Measurements from ENCODE around the gene LRMDA. TPM values are rescaled to one million over a fixed set of nuclear protein-coding genes. Genes with fewer than 3 reads are reported as not detected.

The LRMDA gene
- total RNA-seq, 5 donors from 2014 or later (not counting 1 experiment from before 2014, with no cell fraction given) = 0.30 to 1.2 TPM; not detected in 3

DNA sequence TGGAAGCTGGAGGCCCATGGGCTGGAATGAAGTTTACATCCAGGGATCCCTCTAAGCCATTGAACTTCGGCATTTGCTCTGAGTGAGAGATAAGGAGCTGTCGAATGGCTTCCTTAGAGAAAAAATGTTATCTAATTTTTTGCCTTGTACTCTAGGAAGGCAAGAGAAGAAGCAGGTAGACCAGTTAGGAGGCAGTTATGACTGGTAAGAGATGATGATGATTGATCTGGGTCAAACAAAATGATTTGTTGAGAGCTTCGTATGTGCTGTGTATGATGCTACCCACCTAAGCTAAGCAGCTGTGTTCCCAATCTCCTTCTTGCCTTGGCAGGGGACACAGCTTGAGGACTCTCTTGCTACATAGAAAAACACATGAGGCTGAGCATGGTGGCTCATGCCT is 370.2 kb downstream of the LRMDA start:
- Mint-ChIP-seq H3K9me3 (peaks cover 4 to 9% (median 6%) of the 10 kb centered on the region in 3 donors), H3K4me3 (no peak overlapping the region), H3K27ac (no peak overlapping the region), H3K4me1 (no peaks in the 10 kb centered on the region), H3K36me3 (no peaks in the 10 kb centered on the region), H3K27me3 (peaks cover 16 to 23% of the 10 kb centered on the region in 2 donors)
- WGBS (ENCODE audit: insufficient coverage) = 79% methylated on average over 3 of the region's 3 CpGs
- no peaks in the 10 kb centered on the region for H3K4me1 ChIP-seq (ENCODE audit: control insufficient read depth in 1 of 2, extremely low read depth in 1 of 2, insufficient read depth in 2 of 2, low read length in 2 of 2)
- H3K4me3 ChIP-seq (ENCODE audit: control insufficient read depth in 1 of 2, extremely low read depth in 1 of 2, low read length in 1 of 2) = no peak overlapping the region
- DNase-seq (no peak), ATAC-seq (replicated peaks in 1 of 4) (no peak)
- no peaks in the 10 kb centered on the region for H3K36me3 ChIP-seq (ENCODE audit: control insufficient read depth in 2 of 2, extremely low read depth in 1 of 2, insufficient read depth in 1 of 2, low read length in 1 of 2)
- H3K9me3 ChIP-seq = no peaks in the 10 kb centered on the region
- H3K27me3 ChIP-seq (replicated peaks in 1 of 2; ENCODE audit: control insufficient read depth in 2 of 2, extremely low read depth in 1 of 2, insufficient read depth in 2 of 2, low read length in 1 of 2) = peaks cover 0 to 4% of the 10 kb centered on the region in 2 experiments
- POLR2A ChIA-PET = no interaction called here
- CTCF ChIA-PET = no interaction called here
- no peak overlapping the region for H3K27ac ChIP-seq (ENCODE audit: low read length)

GRCh38 chr10:75803121-75803520 is 371.7 kb downstream of the LRMDA start:
- DNase-seq = no peak
- Mint-ChIP-seq H3K4me3 (no peak overlapping the region), H3K36me3 (no peaks in the 10 kb centered on the region), H3K27ac (no peak overlapping the region), H3K4me1 (no peaks in the 10 kb centered on the region), H3K27me3 (peaks cover 20 to 24% of the 10 kb centered on the region in 2 donors), H3K9me3 (peaks cover 0 to 4% (median 4%) of the 10 kb centered on the region in 3 donors)
- no peaks in the 10 kb centered on the region for H3K36me3 ChIP-seq (ENCODE audit: control insufficient read depth in 2 of 2, extremely low read depth in 1 of 2, insufficient read depth in 1 of 2, low read length in 1 of 2)
- H3K4me1 ChIP-seq (ENCODE audit: control insufficient read depth in 1 of 2, extremely low read depth in 1 of 2, insufficient read depth in 2 of 2, low read length in 2 of 2) = no peaks in the 10 kb centered on the region
- no peak overlapping the region for H3K27ac ChIP-seq (ENCODE audit: low read length)
- no peaks in the 10 kb centered on the region for H3K9me3 ChIP-seq
- WGBS (ENCODE audit: insufficient coverage) = 81% methylated on average over 3 of the region's 3 CpGs
- no peak for ATAC-seq (replicated peaks in 1 of 4)
- H3K27me3 ChIP-seq (replicated peaks in 1 of 2; ENCODE audit: control insufficient read depth in 2 of 2, extremely low read depth in 1 of 2, insufficient read depth in 2 of 2, low read length in 1 of 2) = peaks cover 0 to 7% of the 10 kb centered on the region in 2 experiments
- POLR2A ChIA-PET = no interaction called here
- CTCF ChIA-PET = no interaction called here
- no peak overlapping the region for H3K4me3 ChIP-seq (ENCODE audit: control insufficient read depth in 1 of 2, extremely low read depth in 1 of 2, low read length in 1 of 2)

DNA sequence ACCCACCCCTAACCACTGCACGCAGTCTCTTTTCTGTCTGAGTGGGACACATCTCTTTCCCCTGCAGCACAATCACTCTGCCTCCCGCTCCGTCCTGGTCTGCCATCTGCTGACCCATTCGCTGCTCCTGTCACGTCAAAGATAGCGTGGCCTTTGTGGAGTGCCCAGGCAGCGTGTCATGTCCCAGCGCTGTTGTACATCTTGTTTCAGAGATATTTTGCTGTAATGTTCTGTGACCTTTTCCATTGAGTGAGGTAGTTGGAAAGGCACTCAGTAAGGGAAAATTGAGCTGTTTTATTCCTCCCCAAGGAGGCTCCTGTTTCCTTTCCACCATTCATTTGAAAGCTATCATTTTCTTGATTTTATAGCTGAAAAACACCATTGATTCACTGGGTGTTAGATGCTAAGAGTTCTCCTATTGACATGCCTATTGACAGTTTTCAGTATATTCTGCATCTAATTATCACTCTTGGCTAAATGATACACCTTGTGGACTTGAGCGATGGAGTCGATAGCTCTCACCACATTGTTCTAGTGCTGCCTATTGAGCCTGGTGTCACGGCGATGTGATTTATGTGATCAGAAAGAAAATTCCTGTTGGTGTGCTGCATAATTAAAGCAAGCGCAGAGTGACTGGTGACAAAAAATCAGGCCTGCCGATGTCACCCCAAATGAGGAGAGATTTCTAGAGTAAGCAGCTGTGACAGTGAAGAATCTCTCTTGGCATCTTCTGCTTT is 372.6 kb downstream of the LRMDA start:
- Histone ChIP-seq H3K4me1 (ENCODE audit: control insufficient read depth in 1 of 2, extremely low read depth in 1 of 2, insufficient read depth in 2 of 2, low read length in 2 of 2) (no peaks in the 10 kb centered on the region), H3K27ac (ENCODE audit: low read length) (no peak overlapping the region), H3K27me3 (replicated peaks in 1 of 2; ENCODE audit: control insufficient read depth in 2 of 2, extremely low read depth in 1 of 2, insufficient read depth in 2 of 2, low read length in 1 of 2) (peaks cover 0 to 9% of the 10 kb centered on the region in 2 experiments), H3K4me3 (ENCODE audit: control insufficient read depth in 1 of 2, extremely low read depth in 1 of 2, low read length in 1 of 2) (no peak overlapping the region), H3K9me3 (no peaks in the 10 kb centered on the region), H3K36me3 (ENCODE audit: control insufficient read depth in 2 of 2, extremely low read depth in 1 of 2, insufficient read depth in 1 of 2, low read length in 1 of 2) (no peaks in the 10 kb centered on the region)
- H3K4me3 Mint-ChIP-seq = no peak overlapping the region
- no peaks in the 10 kb centered on the region for H3K36me3 Mint-ChIP-seq
- no peaks in the 10 kb centered on the region for H3K4me1 Mint-ChIP-seq
- H3K9me3 Mint-ChIP-seq = peaks cover 0 to 4% (median 4%) of the 10 kb centered on the region in 3 donors
- POLR2A ChIA-PET = no interaction called here
- DNase-seq (no peak), ATAC-seq (replicated peaks in 1 of 4) (no peak)
- peaks cover 22 to 24% of the 10 kb centered on the region in 2 donors for H3K27me3 Mint-ChIP-seq
- WGBS (ENCODE audit: insufficient coverage) = 96% methylated on average over 10 of the region's 14 CpGs
- no peak overlapping the region for H3K27ac Mint-ChIP-seq
- CTCF ChIA-PET = no interaction called here

- CTCF ChIA-PET = no interaction called here
- Histone ChIP-seq H3K4me3 (ENCODE audit: control insufficient read depth in 1 of 2, extremely low read depth in 1 of 2, low read length in 1 of 2) (no peak overlapping the region), H3K36me3 (ENCODE audit: control insufficient read depth in 2 of 2, extremely low read depth in 1 of 2, insufficient read depth in 1 of 2, low read length in 1 of 2) (no peaks in the 10 kb centered on the region), H3K9me3 (no peaks in the 10 kb centered on the region), H3K27ac (ENCODE audit: low read length) (no peak overlapping the region), H3K27me3 (replicated peaks in 1 of 2; ENCODE audit: control insufficient read depth in 2 of 2, extremely low read depth in 1 of 2, insufficient read depth in 2 of 2, low read length in 1 of 2) (peaks cover 0 to 9% of the 10 kb centered on the region in 2 experiments), H3K4me1 (ENCODE audit: control insufficient read depth in 1 of 2, extremely low read depth in 1 of 2, insufficient read depth in 2 of 2, low read length in 2 of 2) (no peaks in the 10 kb centered on the region)
- no peak for ATAC-seq (replicated peaks in 1 of 4)
- Mint-ChIP-seq H3K27ac (no peak overlapping the region), H3K9me3 (no peaks in the 10 kb centered on the region), H3K36me3 (no peaks in the 10 kb centered on the region), H3K4me1 (no peaks in the 10 kb centered on the region), H3K4me3 (no peak overlapping the region), H3K27me3 (peaks cover 23 to 26% of the 10 kb centered on the region in 2 donors)
- DNase-seq = no peak
- POLR2A ChIA-PET = no interaction called here
- WGBS (ENCODE audit: insufficient coverage) = no CpG with 5 or more reads among the region's 3 CpGs
Observed at GRCh38 chr10:75806186-75806585, 374.8 kb downstream of the LRMDA start.

- Mint-ChIP-seq H3K27ac (no peak overlapping the region), H3K27me3 (peaks cover 20 to 22% of the 10 kb centered on the region in 2 donors), H3K4me3 (no peak overlapping the region), H3K4me1 (no peaks in the 10 kb centered on the region), H3K36me3 (no peaks in the 10 kb centered on the region), H3K9me3 (no peaks in the 10 kb centered on the region)
- Histone ChIP-seq H3K4me1 (ENCODE audit: control insufficient read depth in 1 of 2, extremely low read depth in 1 of 2, insufficient read depth in 2 of 2, low read length in 2 of 2) (no peaks in the 10 kb centered on the region), H3K27me3 (replicated peaks in 1 of 2; ENCODE audit: control insufficient read depth in 2 of 2, extremely low read depth in 1 of 2, insufficient read depth in 2 of 2, low read length in 1 of 2) (peaks cover 0 to 9% of the 10 kb centered on the region in 2 experiments), H3K36me3 (ENCODE audit: control insufficient read depth in 2 of 2, extremely low read depth in 1 of 2, insufficient read depth in 1 of 2, low read length in 1 of 2) (no peaks in the 10 kb centered on the region), H3K27ac (ENCODE audit: low read length) (no peak overlapping the region), H3K4me3 (ENCODE audit: control insufficient read depth in 1 of 2, extremely low read depth in 1 of 2, low read length in 1 of 2) (no peak overlapping the region), H3K9me3 (no peaks in the 10 kb centered on the region)
- DNase-seq = no peak
- WGBS (ENCODE audit: insufficient coverage) = 81% methylated on average over 3 of the region's 5 CpGs
- ChIA-PET POLR2A (no interaction called here), CTCF (no interaction called here)
- ATAC-seq (replicated peaks in 1 of 4) = no peak
Observed at GRCh38 chr10:75807456-75807855, 376.0 kb downstream of the LRMDA start.

GRCh38 chr10:75809003-75809402 is 377.6 kb downstream of the LRMDA start:
- no CpG with 5 or more reads among the region's 3 CpGs for WGBS (ENCODE audit: insufficient coverage)
- Histone ChIP-seq H3K4me3 (ENCODE audit: control insufficient read depth in 1 of 2, extremely low read depth in 1 of 2, low read length in 1 of 2) (no peak overlapping the region), H3K27me3 (replicated peaks in 1 of 2; ENCODE audit: control insufficient read depth in 2 of 2, extremely low read depth in 1 of 2, insufficient read depth in 2 of 2, low read length in 1 of 2) (peaks cover 0 to 9% of the 10 kb centered on the region in 2 experiments), H3K9me3 (no peaks in the 10 kb centered on the region), H3K4me1 (ENCODE audit: control insufficient read depth in 1 of 2, extremely low read depth in 1 of 2, insufficient read depth in 2 of 2, low read length in 2 of 2) (no peaks in the 10 kb centered on the region), H3K36me3 (ENCODE audit: control insufficient read depth in 2 of 2, extremely low read depth in 1 of 2, insufficient read depth in 1 of 2, low read length in 1 of 2) (no peaks in the 10 kb centered on the region), H3K27ac (ENCODE audit: low read length) (no peak overlapping the region)
- ChIA-PET CTCF (no interaction called here), POLR2A (no interaction called here)
- Mint-ChIP-seq H3K36me3 (no peaks in the 10 kb centered on the region), H3K4me1 (no peaks in the 10 kb centered on the region), H3K27ac (no peak overlapping the region), H3K27me3 (peaks cover 18 to 22% of the 10 kb centered on the region in 2 donors), H3K9me3 (no peaks in the 10 kb centered on the region), H3K4me3 (no peak overlapping the region)
- ATAC-seq (replicated peaks in 1 of 4) = no peak
- DNase-seq = no peak

All from T-cell (primary cell).